ENCODE data around the gene OPRPN. TPM values are rescaled to one million over a fixed set of nuclear protein-coding genes. Genes with fewer than 3 reads are reported as not detected.

OPRPN gene
- not detected in 2 replicates for total RNA-seq

- intact Hi-C loops (cut with micrococcal nuclease), result no loop called here
These were observed at the start of gene OPRPN for GRCh38 chr4:70397580-70397979. Gene OPRPN, plus strand, starts transcription at chr4:70397940. Its CDS starts 1,346 bp downstream, at chr4:70399286.

GRCh38 chr4:70356185-70356584, 41.6 kb upstream of the OPRPN start:
- intact Hi-C loops (cut with micrococcal nuclease), result no loop called here

- intact Hi-C loops (cut with micrococcal nuclease), result no loop called here
These were observed 38.6 kb upstream of the OPRPN start for GRCh38 chr4:70359115-70359661.

GRCh38 chr4:70360460-70360859, 37.3 kb upstream of the OPRPN start, which contains the start of gene SMR3A:
Gene SMR3A, plus strand, starts transcription at chr4:70360760. Its CDS starts 1,356 bp downstream, at chr4:70362116.
- intact Hi-C loops (cut with micrococcal nuclease), result no loop called here

- intact Hi-C loops (cut with micrococcal nuclease), result no loop called here
These were observed 33.7 kb upstream of the OPRPN start for GRCh38 chr4:70364002-70364401.

GRCh38 chr4:70365479-70365878, 32.3 kb upstream of the OPRPN start:
- intact Hi-C loops (cut with micrococcal nuclease), result no loop called here

GRCh38 chr4:70367813-70368212, 29.9 kb upstream of the OPRPN start:
- intact Hi-C loops (cut with micrococcal nuclease), result no loop called here

GRCh38 chr4:70371987-70372386, 25.8 kb upstream of the OPRPN start:
- intact Hi-C loops (cut with micrococcal nuclease), result no loop called here

- intact Hi-C loops (cut with micrococcal nuclease), result no loop called here
These were observed 25.0 kb upstream of the OPRPN start for GRCh38 chr4:70372760-70373159.

- intact Hi-C loops (cut with micrococcal nuclease), result no loop called here
These were observed 17.2 kb upstream of the OPRPN start for GRCh38 chr4:70380578-70380977.

- intact Hi-C loops (cut with micrococcal nuclease), result no loop called here
These were observed 15.0 kb upstream of the OPRPN start, which contains the start of gene SMR3B for GRCh38 chr4:70382691-70383181. Gene SMR3B, plus strand, starts transcription at chr4:70383131. Its CDS starts 1,380 bp downstream, at chr4:70384511.

- intact Hi-C loops (cut with micrococcal nuclease), result no loop called here
These were observed 5.5 kb upstream of the OPRPN start for GRCh38 chr4:70392057-70392776.

GRCh38 chr4:70399319-70399718, 1.6 kb downstream of the OPRPN start:
- intact Hi-C loops (cut with micrococcal nuclease), result no loop called here

- intact Hi-C loops (cut with micrococcal nuclease), result no loop called here
These were observed 5.0 kb downstream of the OPRPN start for GRCh38 chr4:70402762-70403161.

- intact Hi-C loops (cut with micrococcal nuclease), result no loop called here
These were observed 8.0 kb downstream of the OPRPN start for GRCh38 chr4:70405765-70406164.

- intact Hi-C loops (cut with micrococcal nuclease), result no loop called here
These were observed 27.6 kb downstream of the OPRPN start for GRCh38 chr4:70425306-70425705.

GRCh38 chr4:70426789-70427188, 29.0 kb downstream of the OPRPN start:
- intact Hi-C loops (cut with micrococcal nuclease), result no loop called here

- intact Hi-C loops (cut with micrococcal nuclease), result no loop called here
These were observed 39.5 kb downstream of the OPRPN start for GRCh38 chr4:70437197-70437596.

- intact Hi-C loops (cut with micrococcal nuclease), result no loop called here
These were observed 44.7 kb downstream of the OPRPN start for GRCh38 chr4:70442474-70442873.

GRCh38 chr4:70443329-70443728, 45.6 kb downstream of the OPRPN start:
- intact Hi-C loops (cut with micrococcal nuclease), result no loop called here

- intact Hi-C loops (cut with micrococcal nuclease), result no loop called here
These were observed 51.5 kb downstream of the OPRPN start for GRCh38 chr4:70449220-70449619.

GRCh38 chr4:70452946-70453345, 55.2 kb downstream of the OPRPN start:
- intact Hi-C loops (cut with micrococcal nuclease), result no loop called here

Data from T-helper 1 cell treated with Interleukin-12 subunit alpha and Interleukin-12 subunit beta and Interleukin-4 antibody, amounts not matched to agents 30 ng/mL and 1 ng/mL, for 36 hours (primary cell).